Neutrophil (primary cell): ENCODE measurements around the gene CABCOCO1.

ENCODE experiments used
- H3K27ac ChIP-seq: fragments of 200-600 bp; sonication (generic); 2 replicates; pipeline ENCODE4 v1.5.1; 2016; ENCODE audit warnings: mild to moderate bottlenecking, moderate library complexity
- H3K27me3 ChIP-seq: fragments of 200-600 bp; sonication (generic); 2 replicates; pipeline ENCODE4 v1.6.0; 2016; ENCODE audit warnings: mild to moderate bottlenecking
- H3K36me3 ChIP-seq: fragments of 200-600 bp; sonication (generic); 2 replicates; pipeline ENCODE4 v1.5.1; 2017
- H3K4me1 ChIP-seq, 2 experiments: fragments of 200-600 bp in 1 of 2; sonication (generic) in 1 of 2; 1 replicate in 1 of 2; 2 replicates in 1 of 2; pipeline versions ENCODE4 v1.5.1 to v1.6.1; 2013 to 2016; ENCODE audit warnings: low read depth in 1 of 2, low read length in 1 of 2, mild to moderate bottlenecking in 1 of 2, moderate library complexity in 1 of 2; ENCODE audit not compliant: control insufficient read depth in 1 of 2, insufficient read depth in 1 of 2
- H3K4me3 ChIP-seq, 2 experiments: fragments of 200-600 bp in 1 of 2; sonication (generic) in 1 of 2; 1 replicate in 1 of 2; 2 replicates in 1 of 2; pipeline ENCODE4 v1.5.1; 2013 to 2016; ENCODE audit warnings: low read depth in 1 of 2, low read length in 1 of 2, mild to moderate bottlenecking in 1 of 2, moderate library complexity in 1 of 2
- H3K9me3 ChIP-seq: fragments of 200-600 bp; sonication (generic); 2 replicates; pipeline ENCODE4 v1.5.1; 2016
- CTCF ChIP-seq: fragments of 200-600 bp; sonication (generic); IDR thresholded peaks from 2 replicates; pipeline ENCODE4 v1.5.1; 2016; ENCODE audit warnings: antibody characterized with exemption

CABCOCO1 gene

GRCh38 chr10:61752111-61753011, 89.6 kb downstream of the CABCOCO1 start:
- H3K4me3 ChIP-seq: no peak overlapping the region
- no peak for TF ChIP-seq CTCF
- H3K4me1 ChIP-seq: no peaks in the 10 kb centered on the region
- H3K27me3 ChIP-seq: no peaks in the 10 kb centered on the region
- H3K27ac ChIP-seq: no peak overlapping the region
- H3K36me3 ChIP-seq: no peaks in the 10 kb centered on the region
- no peaks in the 10 kb centered on the region for H3K9me3 ChIP-seq

GRCh38 chr10:61753453-61753852, 90.7 kb downstream of the CABCOCO1 start:
- H3K36me3 ChIP-seq: no peaks in the 10 kb centered on the region
- no peak for TF ChIP-seq CTCF
- H3K27me3 ChIP-seq: no peaks in the 10 kb centered on the region
- H3K4me1 ChIP-seq: no peaks in the 10 kb centered on the region
- H3K4me3 ChIP-seq: no peak overlapping the region
- H3K27ac ChIP-seq: no peak overlapping the region
- no peaks in the 10 kb centered on the region for H3K9me3 ChIP-seq

- Histone ChIP-seq H3K4me1 (no peaks in the 10 kb centered on the region), H3K36me3 (no peaks in the 10 kb centered on the region), H3K27ac (no peak overlapping the region), H3K9me3 (no peaks in the 10 kb centered on the region), H3K4me3 (no peak overlapping the region), H3K27me3 (no peaks in the 10 kb centered on the region)
- TF ChIP-seq CTCF: no peak
These were observed 92.1 kb downstream of the CABCOCO1 start for GRCh38 chr10:61754587-61755550.

- Histone ChIP-seq H3K27me3 (no peaks in the 10 kb centered on the region), H3K4me1 (no peaks in the 10 kb centered on the region), H3K36me3 (no peaks in the 10 kb centered on the region), H3K9me3 (no peaks in the 10 kb centered on the region), H3K27ac (no peak overlapping the region), H3K4me3 (no peak overlapping the region)
- no peak for TF ChIP-seq CTCF
These were observed 94.3 kb downstream of the CABCOCO1 start for GRCh38 chr10:61757001-61757400.

GRCh38 chr10:61757525-61758397, 95.0 kb downstream of the CABCOCO1 start:
- no peaks in the 10 kb centered on the region for H3K36me3 ChIP-seq
- H3K4me1 ChIP-seq: no peaks in the 10 kb centered on the region
- no peak for TF ChIP-seq CTCF
- H3K27ac ChIP-seq: no peak overlapping the region
- no peak overlapping the region for H3K4me3 ChIP-seq
- H3K27me3 ChIP-seq: no peaks in the 10 kb centered on the region
- no peaks in the 10 kb centered on the region for H3K9me3 ChIP-seq
